HuH-7 (cell line): ENCODE results near the gene CMAS.
"Not testable (repeated sequence)": the region's sequence is repeated elsewhere in the genome, so short reads cannot be mapped to it uniquely, and the experiment has no call there.

Experiments used
- DNase-seq: peaks from one replicate; pipeline ENCODE4 v3.0.0; 2011; ENCODE audit warnings: low spot score

Gene CMAS

GRCh38 chr12:22047494-22047893, 1.5 kb downstream of the CMAS start:
- no peak for DNase-seq

DNA sequence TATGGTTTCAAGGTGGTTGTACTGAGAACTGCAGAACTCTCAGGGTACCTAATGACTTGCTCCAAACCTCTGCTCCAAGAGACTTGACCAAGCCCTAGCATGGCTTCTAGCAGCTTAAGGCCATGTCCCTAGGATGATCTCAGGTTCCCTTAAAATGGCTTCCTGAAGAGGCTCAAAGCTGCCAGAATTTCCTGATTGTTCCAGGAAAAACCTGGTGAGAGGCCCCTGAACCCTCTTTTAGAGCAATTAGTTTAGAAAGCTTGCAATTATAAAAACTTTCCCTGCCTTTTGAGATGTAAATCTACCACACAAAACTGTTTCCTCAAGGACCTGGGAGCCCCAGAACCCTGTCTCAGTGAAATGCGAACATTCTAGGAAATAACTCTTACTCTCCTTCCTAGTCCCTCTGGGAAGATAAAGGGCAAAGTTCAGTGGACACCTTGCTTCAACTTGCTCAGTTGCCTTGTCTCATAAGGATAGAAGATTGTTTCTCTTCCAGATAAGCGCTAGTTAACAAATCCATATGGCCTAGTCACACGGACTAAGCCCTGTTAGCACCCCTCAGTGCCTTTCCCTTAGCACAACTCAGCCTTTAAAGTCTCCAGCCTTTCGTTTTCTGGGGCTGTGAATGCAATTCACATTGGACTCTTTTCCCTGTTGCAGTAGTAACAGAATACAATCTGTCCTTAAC, 2.5 kb downstream of the CMAS start:
- no peak for DNase-seq

DNA sequence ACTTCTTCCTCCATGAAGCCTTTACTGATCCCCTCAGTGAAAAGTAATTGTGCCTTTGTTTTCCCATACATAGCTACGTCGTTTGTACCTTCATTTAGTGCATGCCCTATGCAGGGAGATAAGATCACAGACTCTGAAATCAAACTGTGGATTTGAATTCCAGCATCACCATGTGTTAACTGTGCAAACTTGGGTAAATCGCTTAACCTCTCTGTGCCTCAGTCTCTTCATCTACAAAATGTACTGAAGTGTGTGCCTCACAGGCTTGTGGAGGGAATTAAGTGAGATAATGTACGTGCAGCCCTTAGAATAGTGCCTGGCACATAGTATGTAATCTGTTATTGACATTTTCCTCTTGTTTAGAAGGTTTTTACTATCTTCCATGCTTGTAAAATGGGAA, 4.1 kb downstream of the CMAS start:
- no peak for DNase-seq

GRCh38 chr12:22051114-22051698, 5.2 kb downstream of the CMAS start:
- DNase-seq: no peak

GRCh38 chr12:22052994-22053393, 7.0 kb downstream of the CMAS start:
- DNase-seq: not testable (repeated sequence)

- DNase-seq: no peak
These were observed 8.1 kb downstream of the CMAS start for GRCh38 chr12:22054155-22054554.

GRCh38 chr12:22056607-22057006, 10.6 kb downstream of the CMAS start:
- DNase-seq: no peak

- no peak for DNase-seq
These were observed 14.1 kb downstream of the CMAS start for GRCh38 chr12:22059976-22060647.

DNA sequence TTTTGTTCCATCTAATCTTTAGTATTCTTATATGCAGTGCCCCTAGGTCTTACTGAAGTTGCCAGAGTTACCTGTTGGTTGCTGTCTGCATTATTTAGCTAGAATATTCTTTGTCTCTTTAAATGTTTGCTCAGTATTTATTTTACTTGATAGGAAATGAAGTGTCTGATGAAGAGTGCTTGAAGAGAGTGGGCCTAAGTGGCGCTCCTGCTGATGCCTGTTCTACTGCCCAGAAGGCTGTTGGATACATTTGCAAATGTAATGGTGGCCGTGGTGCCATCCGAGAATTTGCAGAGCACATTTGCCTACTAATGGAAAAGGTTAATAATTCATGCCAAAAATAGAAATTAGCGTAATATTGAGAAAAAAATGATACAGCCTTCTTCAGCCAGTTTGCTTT, 18.9 kb downstream of the CMAS start:
- DNase-seq: no peak

- DNase-seq: no peak
These were observed 20.3 kb downstream of the CMAS start for GRCh38 chr12:22066310-22066709.

DNA sequence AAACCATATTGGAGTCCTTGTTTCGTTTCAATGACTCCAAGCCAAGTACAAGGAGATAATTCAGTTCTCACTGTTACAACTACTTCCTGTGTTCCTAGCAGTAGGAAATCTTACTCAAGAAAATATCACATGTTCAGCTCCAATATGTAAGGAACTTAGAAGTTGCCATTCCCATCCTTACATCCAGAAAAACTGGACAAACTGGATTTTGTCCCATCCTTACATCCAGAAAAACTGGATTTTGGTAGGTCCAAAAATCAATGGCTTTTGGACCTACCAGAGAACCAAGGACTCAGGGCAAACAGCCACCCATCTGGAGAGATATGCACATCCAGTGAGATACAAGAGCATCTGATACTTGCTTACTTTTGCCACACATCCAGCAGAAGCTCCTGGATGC, 23.8 kb downstream of the CMAS start:
- DNase-seq: no peak

- DNase-seq: no peak
These were observed 36.2 kb downstream of the CMAS start for GRCh38 chr12:22082190-22082701.

GRCh38 chr12:22083167-22083566, 37.1 kb downstream of the CMAS start:
- DNase-seq: no peak

GRCh38 chr12:22084852-22085251, 38.8 kb downstream of the CMAS start:
- no peak for DNase-seq

GRCh38 chr12:22088886-22089285, 42.9 kb downstream of the CMAS start:
- DNase-seq: no peak

GRCh38 chr12:22089486-22089885, 43.5 kb downstream of the CMAS start:
- no peak for DNase-seq

DNA sequence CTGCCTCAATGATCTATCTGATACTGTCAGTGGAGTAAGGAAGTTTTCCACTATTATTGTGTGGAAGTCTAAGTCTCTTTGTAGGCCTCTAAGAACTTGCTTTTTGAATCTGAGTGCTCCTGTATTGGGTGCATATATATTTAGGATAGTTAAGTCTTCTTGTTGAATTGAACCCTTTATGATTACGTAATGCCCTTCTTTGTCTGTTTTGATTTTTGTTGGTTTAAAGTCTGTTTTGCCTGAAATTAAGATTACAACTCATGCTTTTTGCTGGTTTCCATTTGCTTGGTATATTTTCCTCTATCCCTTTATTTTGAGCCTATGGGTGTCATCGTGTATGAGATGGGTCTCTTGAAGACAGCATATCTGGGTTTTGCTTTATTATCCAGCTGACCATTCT, 53.0 kb downstream of the CMAS start:
- not testable (repeated sequence) for DNase-seq

- no peak for DNase-seq
These were observed 55.1 kb downstream of the CMAS start for GRCh38 chr12:22100958-22101748.

DNA sequence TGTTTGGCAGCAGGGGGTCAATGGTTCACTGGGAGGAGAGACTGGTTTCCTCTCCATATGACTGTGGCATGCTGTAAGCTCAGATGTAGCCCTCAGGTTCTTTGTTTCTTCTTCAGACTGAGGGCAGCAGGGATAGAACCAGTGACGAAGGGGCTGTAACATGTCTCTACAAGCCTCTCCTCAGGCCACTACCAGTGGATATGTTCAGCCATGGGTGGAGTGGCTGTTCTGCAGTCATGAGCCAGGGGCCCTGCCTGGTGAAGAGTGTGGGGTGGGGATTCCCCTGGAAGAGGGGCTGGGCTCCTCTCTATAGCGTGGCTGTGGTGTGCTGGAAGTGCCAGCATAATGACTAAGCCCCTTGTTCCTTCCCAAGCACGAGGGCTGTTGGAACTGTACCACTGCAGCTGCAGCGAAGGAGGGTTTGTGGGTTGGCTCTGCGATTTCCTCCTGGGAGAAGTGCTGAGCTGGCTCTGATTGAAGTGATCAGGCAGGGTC, 55.8 kb downstream of the CMAS start:
- DNase-seq: no peak

DNA sequence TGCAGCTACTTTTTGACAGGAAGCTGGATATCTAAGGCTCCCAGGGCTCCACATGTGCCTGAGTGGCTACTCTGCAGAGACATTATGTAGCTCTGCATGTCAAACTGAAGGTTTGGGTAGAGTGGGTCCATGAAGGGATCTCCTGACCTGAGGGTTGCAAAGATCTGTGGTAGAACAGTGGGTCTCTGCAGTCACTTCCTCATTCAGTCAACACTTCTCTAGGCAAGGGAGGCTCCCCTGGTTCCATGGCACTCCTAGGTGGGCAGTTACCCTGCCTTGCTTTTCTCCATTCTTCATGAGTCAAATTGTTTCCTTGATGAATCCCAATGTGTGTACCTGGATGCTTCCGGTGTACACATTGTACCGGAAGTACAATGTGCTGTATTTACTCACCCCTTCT, 57.4 kb downstream of the CMAS start:
- DNase-seq: no peak

DNA sequence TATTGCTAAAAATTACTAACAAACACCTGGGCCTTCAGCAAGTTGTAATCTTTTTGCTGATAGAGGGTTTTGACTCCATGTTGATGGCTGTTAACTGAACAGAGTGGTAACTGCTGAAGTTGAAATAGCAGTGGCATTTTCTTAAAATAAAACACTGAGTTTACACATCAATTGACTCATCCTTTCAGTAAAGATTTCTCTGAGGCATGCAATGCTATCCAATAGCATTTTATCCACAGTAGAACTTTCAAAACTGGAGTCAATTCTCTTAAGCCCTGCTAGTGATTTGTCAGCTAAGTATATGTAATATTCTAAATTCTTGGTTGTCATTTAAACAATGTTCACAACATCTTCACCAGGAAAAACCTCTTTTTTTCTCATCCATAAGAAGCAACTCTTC, 59.5 kb downstream of the CMAS start:
- DNase-seq: no peak

GRCh38 chr12:22110176-22110575, 64.2 kb downstream of the CMAS start:
- DNase-seq: no peak
